Nucleus accumbens (tissue), 56 donors: Measurements from ENCODE around the gene NNT.
A peak's percentile ranks its signal among the peaks of the same experiment; 100 is the strongest.
"Not testable (repeated sequence)": the region's sequence is repeated elsewhere in the genome, so short reads cannot be mapped to it uniquely, and the experiment has no call there.

Source experiments
- DNase-seq, 56 donors: peaks; one replicate each; lab custom pipeline; 2025; lab: John Stamatoyannopoulos, UW

NNT gene

DNA sequence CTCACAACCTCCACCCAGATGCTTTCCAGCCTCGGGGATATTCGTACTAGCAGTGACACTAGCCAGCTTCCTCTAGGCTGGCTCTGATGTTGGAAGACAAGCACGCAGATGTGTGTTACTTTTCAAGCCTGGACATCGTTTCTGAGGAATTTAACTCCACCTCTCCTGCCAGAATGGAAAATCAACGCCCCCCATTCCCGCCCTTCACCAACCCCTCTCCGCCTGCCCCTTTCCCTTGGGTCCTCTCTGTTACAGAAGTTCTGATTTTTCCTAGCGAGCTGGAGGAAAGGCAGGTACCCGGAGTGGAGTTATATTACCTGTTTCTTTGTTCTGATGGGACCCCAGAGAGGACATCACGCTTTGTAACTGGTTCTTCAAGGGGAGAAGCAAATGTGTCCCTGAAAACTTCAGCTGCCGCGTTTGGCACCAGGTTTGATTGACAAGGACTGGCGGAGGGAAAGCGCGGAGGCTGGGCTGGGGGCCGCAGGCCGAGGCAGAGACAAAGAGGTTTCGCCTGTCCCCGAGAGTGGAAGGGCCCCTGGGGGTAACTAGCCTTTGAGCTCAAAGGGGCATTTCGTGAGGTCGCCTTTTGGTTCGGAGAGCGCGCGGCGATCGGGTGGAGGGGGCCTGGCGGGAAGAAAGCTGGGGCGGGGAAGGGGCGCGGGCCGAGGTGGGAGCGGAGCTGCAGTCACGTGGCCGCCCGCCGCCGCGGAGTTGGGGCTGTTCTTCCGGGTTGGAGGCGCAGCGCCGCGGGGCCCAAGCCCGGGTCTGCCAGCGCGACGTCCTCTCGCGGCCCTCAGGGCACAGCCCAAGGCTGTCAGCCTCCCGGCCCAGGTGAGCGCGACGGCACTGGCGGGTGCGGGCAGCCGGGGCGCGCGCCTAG lies at the start of gene NNT:
Gene NNT, plus strand, starts transcription at position 720 of the 883 bp plus-strand sequence. CDS start 6,016 bp downstream, outside the sequence.
- DNase-seq = peak in 54 of 56 donors; percentile 29 to 88 (median 70)

- DNase-seq = no peak
These were observed 49.6 kb upstream of the NNT start for GRCh38 chr5:43553381-43553780.

GRCh38 chr5:43554497-43554896 lies 48.5 kb upstream of the NNT start:
- DNase-seq = no peak

GRCh38 chr5:43555895-43556606 lies 46.9 kb upstream of the NNT start:
- peak in 52 of 56 donors; percentile 2 to 72 (median 46) for DNase-seq

- DNase-seq = not testable (repeated sequence)
These were observed 46.4 kb upstream of the NNT start for GRCh38 chr5:43556607-43556856.

- DNase-seq = peak in 55 of 56 donors; percentile 5 to 91 (median 78)
These were observed 46.0 kb upstream of the NNT start, which contains the start of gene PAIP1 for GRCh38 chr5:43556857-43557542. Gene PAIP1 (minus strand): TSS chr5:43557077. CDS start chr5:43556846, 231 bp downstream.

GRCh38 chr5:43560128-43560527 lies 42.9 kb upstream of the NNT start:
- no peak for DNase-seq

DNA sequence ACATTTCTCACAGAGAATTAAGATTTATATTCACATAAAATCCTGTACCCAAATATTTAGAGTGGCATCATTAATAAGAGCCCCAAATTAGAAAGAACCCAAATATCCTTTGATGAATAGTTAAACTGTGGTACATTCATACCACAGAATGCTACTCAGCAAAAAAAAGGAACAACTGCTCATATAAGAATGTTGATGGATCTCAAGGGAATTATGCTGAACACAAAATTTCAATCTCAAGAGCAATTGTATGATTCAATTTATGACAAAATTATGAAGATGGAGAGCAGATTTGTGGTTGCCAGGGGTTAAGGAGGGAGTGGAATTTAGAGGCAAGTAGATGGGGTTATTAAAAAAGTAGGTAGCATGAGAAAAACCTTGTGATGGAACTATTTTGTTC lies 41.6 kb upstream of the NNT start:
- DNase-seq = no peak

- no peak for DNase-seq
These were observed 39.7 kb upstream of the NNT start for GRCh38 chr5:43563321-43563720.

DNA sequence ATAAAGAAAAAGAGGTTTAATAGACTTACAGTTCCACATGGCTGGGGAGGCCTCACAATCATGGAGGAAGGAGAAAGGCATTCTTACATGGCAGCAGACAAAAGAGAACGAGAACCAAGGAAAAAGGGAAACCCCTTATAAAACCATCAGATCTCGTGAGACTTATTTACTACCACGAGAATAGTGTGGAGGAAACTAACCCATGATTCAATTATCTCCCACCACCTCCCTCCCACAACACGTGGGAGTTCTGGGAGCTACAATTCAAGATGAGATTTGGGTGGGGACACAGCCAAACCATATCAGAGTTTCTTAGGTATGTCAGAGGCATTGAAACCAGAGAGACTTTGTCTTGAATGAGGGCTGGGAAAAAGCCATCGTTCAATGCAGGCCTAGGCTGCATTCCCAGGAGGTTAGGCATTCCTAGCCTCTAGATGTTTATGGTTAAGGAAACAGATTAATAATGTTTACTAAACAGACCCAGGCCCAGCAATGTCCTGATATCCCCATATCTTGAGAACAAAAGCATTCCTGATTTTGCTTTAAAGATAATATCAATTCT lies 38.6 kb upstream of the NNT start:
- no peak for DNase-seq

DNA sequence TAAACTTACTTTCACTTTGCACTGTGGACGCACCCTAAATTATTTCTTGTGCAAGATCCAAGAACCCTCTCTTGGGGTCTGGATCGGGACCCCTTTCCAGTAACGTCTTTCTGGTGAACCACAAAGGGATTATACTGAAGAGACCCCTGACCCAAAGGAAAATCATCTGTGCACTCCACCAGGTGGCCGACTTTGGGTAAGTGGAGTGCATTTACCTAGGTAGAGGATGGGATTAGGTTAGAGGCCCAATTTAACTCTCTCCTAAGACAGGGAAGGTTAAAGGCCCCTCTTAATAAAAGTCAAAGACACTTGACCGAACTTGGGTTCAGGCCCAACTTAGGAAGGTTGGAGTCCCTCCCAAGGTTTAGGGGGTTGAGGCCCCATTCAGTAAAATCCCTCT lies 37.9 kb upstream of the NNT start:
- no peak for DNase-seq

DNA sequence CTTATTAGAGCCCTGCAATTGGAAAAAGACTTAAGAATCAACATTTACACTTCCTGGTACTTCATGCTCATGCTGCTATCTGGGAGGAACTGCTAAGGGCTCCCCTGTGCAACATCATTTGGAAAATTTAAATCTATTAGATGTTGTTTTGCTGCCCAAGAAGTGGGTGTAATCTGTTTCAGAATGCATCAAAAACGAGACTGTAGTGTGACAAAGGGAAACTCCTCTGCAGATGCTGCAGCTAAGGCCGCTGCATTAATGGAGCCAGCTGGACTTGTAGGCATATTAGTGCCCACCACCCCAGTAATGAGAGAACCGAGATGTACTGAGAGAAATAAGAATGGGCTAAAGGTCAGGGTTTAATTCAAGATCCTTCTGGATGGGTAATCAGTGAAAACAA lies 35.0 kb upstream of the NNT start:
- no peak for DNase-seq

DNA sequence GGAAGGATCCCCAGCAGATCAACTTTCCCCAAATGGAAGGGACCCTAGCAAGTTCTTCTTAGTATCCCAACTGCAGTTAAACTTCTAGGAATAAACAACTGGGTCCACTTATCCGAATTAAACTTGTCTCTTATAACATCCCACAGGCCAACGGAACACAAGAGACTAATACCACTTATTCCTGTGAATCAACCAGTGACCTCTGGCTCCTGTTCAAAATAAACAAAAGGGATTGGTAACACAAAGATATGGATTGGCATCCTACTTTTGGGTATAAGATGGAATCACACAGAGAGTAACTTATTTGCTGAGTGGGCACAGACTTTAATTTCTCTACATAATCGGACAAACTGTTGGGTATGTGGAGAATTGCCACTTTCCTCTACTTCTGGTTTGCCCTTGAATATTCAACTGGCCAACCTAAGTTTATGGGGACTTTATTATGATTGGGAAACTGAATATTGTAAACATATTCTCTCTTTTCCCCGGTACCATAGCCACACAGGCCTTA lies 33.7 kb upstream of the NNT start:
- no peak for DNase-seq

DNA sequence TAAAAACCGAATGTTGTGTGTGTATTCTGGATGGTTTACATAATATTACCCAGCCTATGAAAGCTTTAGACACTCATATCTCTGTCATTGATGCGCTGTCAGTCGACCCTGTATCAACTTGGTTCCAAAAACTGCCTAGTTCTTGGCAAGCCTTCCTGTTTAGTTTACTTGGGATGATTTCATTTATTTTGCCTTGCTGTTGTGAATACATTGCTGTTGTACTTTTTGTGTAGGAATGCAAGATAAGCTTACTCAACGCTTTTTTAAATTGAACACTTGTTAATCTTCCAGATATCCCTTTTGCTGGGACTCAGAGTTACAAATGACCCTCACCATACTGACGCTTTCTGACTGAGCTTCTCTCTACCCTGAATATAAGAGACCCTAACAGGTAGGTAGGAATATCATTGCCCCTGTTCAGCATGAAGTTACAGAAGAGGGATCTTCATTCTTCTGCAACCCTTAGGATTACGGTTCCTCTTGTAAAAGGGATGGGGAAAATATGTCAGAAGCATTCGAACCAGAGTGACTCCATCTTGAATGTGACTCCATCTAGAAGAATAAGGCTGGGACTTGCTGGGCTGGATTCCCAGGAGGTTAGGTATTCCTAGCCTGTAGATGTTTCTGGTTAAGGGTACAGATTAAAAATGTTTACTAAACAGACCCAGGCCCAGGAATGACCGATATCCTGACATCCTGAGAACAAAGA lies 32.4 kb upstream of the NNT start:
- no peak for DNase-seq

DNA sequence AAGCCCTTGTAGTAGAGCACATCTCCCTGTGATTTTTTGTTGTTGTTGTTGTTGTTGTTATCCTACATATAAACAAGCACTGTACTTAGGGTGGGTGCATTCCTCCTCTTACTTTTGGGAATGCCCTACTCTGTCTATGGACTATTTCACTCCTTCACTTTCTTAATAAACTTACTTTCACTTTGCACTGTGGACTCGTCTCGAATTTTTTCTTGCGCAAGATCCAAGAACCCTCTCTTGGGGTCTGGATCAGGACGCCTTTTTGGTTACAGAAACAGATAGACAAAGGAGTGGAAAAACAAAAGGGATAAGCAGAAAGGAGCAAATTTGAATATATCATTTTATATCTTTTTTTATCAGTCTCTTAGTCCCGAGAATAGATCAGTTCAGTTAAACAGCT lies 31.7 kb upstream of the NNT start:
- DNase-seq = no peak

- DNase-seq = no peak
These were observed 30.6 kb upstream of the NNT start for GRCh38 chr5:43572357-43572756.

DNA sequence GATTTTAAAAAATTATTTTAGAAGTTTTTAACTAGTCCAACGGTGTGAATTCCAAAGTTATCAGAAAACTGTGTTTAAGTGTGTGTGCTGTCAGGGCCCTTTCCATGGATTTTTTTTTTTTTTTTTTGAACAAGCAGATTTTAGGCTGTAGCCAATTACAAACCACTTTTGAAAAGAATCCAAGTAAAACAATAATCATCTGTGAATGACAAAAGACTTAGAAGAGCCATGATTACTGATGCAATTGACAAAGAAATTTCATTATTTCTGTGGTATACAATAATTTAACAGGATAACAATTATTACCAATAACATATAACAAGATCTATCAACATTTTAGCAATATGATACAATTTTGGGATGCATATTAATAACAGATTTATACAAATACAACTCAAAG lies 29.9 kb upstream of the NNT start:
- no peak for DNase-seq

DNA sequence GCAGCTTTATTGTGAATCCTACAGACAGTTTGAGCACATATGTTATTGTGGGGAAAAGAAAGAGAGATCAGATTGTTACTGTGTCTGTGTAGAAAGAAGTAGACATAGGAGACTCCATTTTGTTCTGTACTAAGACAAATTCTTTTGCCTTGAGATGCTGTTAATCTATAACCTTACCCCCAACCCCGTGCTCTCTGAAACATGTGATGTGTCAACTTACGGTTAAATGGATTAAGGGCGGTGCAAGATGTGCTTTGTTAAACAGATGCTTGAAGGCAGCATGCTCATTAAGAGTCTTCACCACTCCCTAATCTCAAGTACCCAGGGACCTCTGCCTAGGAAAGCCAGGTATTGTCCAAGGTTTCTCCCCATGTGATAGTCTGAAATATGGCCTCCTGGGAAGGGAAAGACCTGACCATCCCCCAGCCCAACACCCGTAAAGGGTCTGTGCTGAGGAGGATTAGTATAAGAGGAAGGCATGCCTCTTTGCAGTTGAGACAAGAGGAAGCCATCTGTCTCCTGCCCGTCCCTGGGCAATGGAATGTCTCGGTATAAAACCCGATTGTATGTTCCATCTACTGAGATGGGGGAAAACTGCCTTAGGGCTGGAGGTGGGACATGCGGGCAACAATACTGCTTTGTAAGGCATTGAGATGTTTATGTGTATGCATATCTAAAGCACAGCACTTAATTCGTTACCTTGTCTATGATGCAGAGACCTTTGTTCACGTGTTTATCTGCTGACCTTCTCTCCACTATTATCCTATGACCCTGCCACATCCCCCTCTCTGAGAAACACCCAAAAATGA lies 22.4 kb upstream of the NNT start:
- not testable (repeated sequence) for DNase-seq

DNA sequence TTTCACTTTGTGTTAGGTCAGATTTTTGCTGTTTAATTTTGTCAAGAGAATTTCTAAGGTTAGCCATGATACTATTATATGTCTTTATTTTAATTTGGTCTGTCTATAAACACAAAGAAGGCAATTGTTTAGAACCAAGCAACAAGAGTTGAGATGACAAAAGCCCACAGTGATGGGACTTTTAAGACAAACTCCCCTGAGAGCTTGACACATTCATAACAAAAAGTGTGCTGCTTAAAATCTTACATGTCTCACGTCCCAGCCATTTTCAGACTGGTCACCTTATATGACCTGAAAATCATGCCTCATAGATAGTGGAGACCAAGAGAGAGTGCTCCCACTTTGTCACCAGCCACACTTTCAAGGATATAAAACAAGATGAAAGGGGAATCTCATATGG lies 21.6 kb upstream of the NNT start:
- DNase-seq = no peak
